ENCODE results near the gene SPOCK2. TPM values are rescaled to one million over a fixed set of nuclear protein-coding genes. Genes with fewer than 3 reads are reported as not detected.

The SPOCK2 gene
- total RNA-seq, 1 donor from 2014 or later, result 108 TPM

GRCh38 chr10:72107325-72108003, 19.1 kb upstream of the SPOCK2 start:
- ATAC-seq (peak; percentile 75 to 91), DNase-seq (no peak)
- Histone ChIP-seq H3K27ac (peak overlapping the region; percentile 27), H3K4me3 (no peak overlapping the region), H3K27me3 (ENCODE audit: low read depth) (no peaks in the 10 kb centered on the region), H3K36me3 (peaks cover 2% of the 10 kb centered on the region), H3K4me1 (peaks cover 10% of the 10 kb centered on the region), H3K9me3 (no peaks in the 10 kb centered on the region)
- no peak for TF ChIP-seq CTCF (IDR thresholded peaks at IDR 0.05)
- intact Hi-C loops (cut with DNase I), result no loop called here

GRCh38 chr10:72106896-72107295, 18.5 kb upstream of the SPOCK2 start:
- ATAC-seq (no peak), DNase-seq (no peak)
- intact Hi-C loops (cut with DNase I), result no loop called here
- H3K27ac ChIP-seq, result no peak overlapping the region
- TF ChIP-seq CTCF (IDR thresholded peaks at IDR 0.05), result no peak
- peaks cover 10% of the 10 kb centered on the region for H3K4me1 ChIP-seq
- H3K27me3 ChIP-seq (ENCODE audit: low read depth), result no peaks in the 10 kb centered on the region
- H3K9me3 ChIP-seq, result no peaks in the 10 kb centered on the region
- peaks cover 8% of the 10 kb centered on the region for H3K36me3 ChIP-seq
- H3K4me3 ChIP-seq, result no peak overlapping the region

GRCh38 chr10:72106154-72106849, 18.0 kb upstream of the SPOCK2 start:
- intact Hi-C loops (cut with DNase I), result no loop called here
- ATAC-seq, result no peak
- Histone ChIP-seq H3K9me3 (no peaks in the 10 kb centered on the region), H3K36me3 (peaks cover 14% of the 10 kb centered on the region), H3K4me1 (peaks cover 10% of the 10 kb centered on the region), H3K4me3 (no peak overlapping the region), H3K27me3 (ENCODE audit: low read depth) (no peaks in the 10 kb centered on the region), H3K27ac (no peak overlapping the region)
- no peak for DNase-seq
- TF ChIP-seq CTCF (IDR thresholded peaks at IDR 0.05), result no peak

- Histone ChIP-seq H3K27me3 (ENCODE audit: low read depth) (no peaks in the 10 kb centered on the region), H3K36me3 (peaks cover 20% of the 10 kb centered on the region), H3K4me3 (no peak overlapping the region), H3K27ac (no peak overlapping the region), H3K4me1 (peaks cover 10% of the 10 kb centered on the region), H3K9me3 (no peaks in the 10 kb centered on the region)
- no peak for DNase-seq
- intact Hi-C loops (cut with DNase I), result no loop called here
- no peak for ATAC-seq
- no peak for TF ChIP-seq CTCF (IDR thresholded peaks at IDR 0.05)
These were observed 17.4 kb upstream of the SPOCK2 start for GRCh38 chr10:72105710-72106109.

- ATAC-seq, result no peak
- intact Hi-C loops (cut with DNase I), result no loop called here
- DNase-seq, result no peak
- no peak for TF ChIP-seq CTCF (IDR thresholded peaks at IDR 0.05)
- Histone ChIP-seq H3K27me3 (ENCODE audit: low read depth) (no peaks in the 10 kb centered on the region), H3K36me3 (peaks cover 25% of the 10 kb centered on the region), H3K4me3 (no peak overlapping the region), H3K4me1 (peaks cover 10% of the 10 kb centered on the region), H3K9me3 (no peaks in the 10 kb centered on the region), H3K27ac (no peak overlapping the region)
These were observed 16.7 kb upstream of the SPOCK2 start for GRCh38 chr10:72105098-72105475.

All from lower lobe of right lung (tissue), 2 donors.